ENCODE results near the gene RCN2.

The RCN2 gene

GRCh38 chr15:76916369-76916768 lies 15.2 kb upstream of the RCN2 start:
- DNase-seq (ENCODE audit: low read depth), result no peak
- no peak for TF ChIP-seq CTCF (conservative IDR thresholded peaks at IDR 0.05; ENCODE audit: low read length)
- H3K4me3 ChIP-seq (ENCODE audit: low read length), result no peak overlapping the region

- no peak for DNase-seq (ENCODE audit: low read depth)
- H3K4me3 ChIP-seq (ENCODE audit: low read length), result no peak overlapping the region
- TF ChIP-seq CTCF (conservative IDR thresholded peaks at IDR 0.05; ENCODE audit: low read length), result no peak
These were observed 3.3 kb upstream of the RCN2 start for GRCh38 chr15:76928201-76928600.

GRCh38 chr15:76929011-76929760 lies 2.4 kb upstream of the RCN2 start:
- TF ChIP-seq CTCF (conservative IDR thresholded peaks at IDR 0.05; ENCODE audit: low read length), result no peak
- H3K4me3 ChIP-seq (ENCODE audit: low read length), result no peak overlapping the region
- DNase-seq (ENCODE audit: low read depth), result no peak

- peak overlapping the region; percentile 74 for H3K4me3 ChIP-seq (ENCODE audit: low read length)
- no peak for TF ChIP-seq CTCF (conservative IDR thresholded peaks at IDR 0.05; ENCODE audit: low read length)
- no peak for DNase-seq (ENCODE audit: low read depth)
These were observed 635 bp upstream of the RCN2 start for GRCh38 chr15:76930831-76931396.

DNA sequence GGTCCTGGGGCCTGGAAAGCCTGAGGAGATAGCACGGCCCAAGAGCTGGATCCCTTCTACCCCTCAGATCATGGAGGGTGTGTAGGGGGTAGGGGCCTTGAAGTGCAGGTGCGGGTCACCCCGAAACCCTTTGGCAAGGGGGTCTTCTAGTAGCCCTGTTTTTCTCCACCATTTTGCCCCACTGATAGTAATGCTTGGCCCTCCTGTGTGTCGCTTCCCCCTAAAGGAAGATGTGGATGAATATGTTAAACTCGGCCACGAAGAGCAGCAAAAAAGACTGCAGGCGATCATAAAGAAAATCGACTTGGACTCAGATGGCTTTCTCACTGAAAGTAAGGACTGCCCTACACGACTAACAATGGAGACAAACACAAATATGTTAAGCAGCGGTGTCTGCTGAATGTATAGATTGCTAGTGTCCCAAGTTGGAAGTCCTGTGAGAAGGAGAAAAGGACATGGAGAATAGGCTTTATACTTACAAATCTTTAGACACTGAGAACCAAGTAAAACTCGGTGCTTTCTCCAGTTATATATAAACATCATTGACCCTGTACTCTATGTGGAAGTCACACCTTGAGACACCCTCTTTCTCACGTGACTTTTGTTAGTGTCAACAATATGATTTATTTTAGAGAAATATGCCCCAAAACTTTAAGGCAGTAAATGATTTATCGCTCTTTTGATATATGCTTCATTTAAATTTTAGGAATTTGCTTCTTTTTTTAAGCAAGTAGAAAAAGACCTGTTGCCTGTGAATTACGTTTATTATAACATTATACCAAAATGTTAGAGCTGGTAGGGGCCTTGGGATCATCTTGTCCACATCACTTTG lies 802 bp downstream of the RCN2 start:
- no peak for TF ChIP-seq CTCF (conservative IDR thresholded peaks at IDR 0.05; ENCODE audit: low read length)

GRCh38 chr15:76935620-76936019 lies 4.1 kb downstream of the RCN2 start:
- TF ChIP-seq CTCF (conservative IDR thresholded peaks at IDR 0.05; ENCODE audit: low read length), result no peak
- H3K4me3 ChIP-seq (ENCODE audit: low read length), result no peak overlapping the region
- no peak for DNase-seq (ENCODE audit: low read depth)

More for the DNA sequence above, 802 bp downstream of the RCN2 start:
- peak overlapping the region; percentile 81 for H3K4me3 ChIP-seq (ENCODE audit: low read length)
- no peak for DNase-seq (ENCODE audit: low read depth)

Data from AG10803 (cell line).